Ovary (tissue), 9 donors: ENCODE measurements around the gene PPP2R5D. TPM values are rescaled to one million over a fixed set of nuclear protein-coding genes. Genes with fewer than 3 reads are reported as not detected.
A peak's percentile ranks its signal among the peaks of the same experiment; 100 is the strongest.

Experiments used
- DNase-seq, 5 donors: peaks; one replicate each; pipeline ENCODE4 v3.0.0-alpha.2; 2019 to 2020
- H3K27ac ChIP-seq, 2 donors: fragments of 200-600 bp; one replicate each; pipeline versions ENCODE4 v1.5.1 to v1.8.0; 2019 to 2022
- H3K27me3 ChIP-seq: fragments of 200-600 bp; one replicate; pipeline ENCODE4 v1.8.0; 2022
- H3K36me3 ChIP-seq: fragments of 200-600 bp; sonication (generic); one replicate; pipeline ENCODE4 v1.5.1; 2019
- H3K4me1 ChIP-seq: one replicate; pipeline ENCODE4 v1.8.1; 2013; ENCODE audit warnings: mild to moderate bottlenecking, moderate library complexity; ENCODE audit not compliant: insufficient read depth
- H3K4me3 ChIP-seq: fragments of 200-600 bp; sonication (generic); one replicate; pipeline ENCODE4 v1.5.1; 2017
- H3K9me3 ChIP-seq, 2 donors: fragments of 200-600 bp in 1 of 2; sonication (generic) in 1 of 2; one replicate each; pipeline versions ENCODE4 v1.5.1 to v1.8.1; 2013 to 2019; ENCODE audit warnings: mild to moderate bottlenecking in 1 of 2, moderate library complexity in 1 of 2
- EP300 ChIP-seq: sonication (generic); formaldehyde crosslinking; IDR thresholded peaks from one replicate; pipeline ENCODE4 v1.6.1; 2017; ENCODE audit warnings: antibody characterized with exemption
- POLR2A ChIP-seq: fragments of 450-650 bp; IDR thresholded peaks from one replicate; pipeline ENCODE4 v1.6.1; 2017; ENCODE audit warnings: antibody characterized with exemption, mild to moderate bottlenecking, moderate library complexity
- WGBS, 3 donors: extraction: QIAGEN DNeasy Blood & Tissue Kit in 1 of 3; methylation state at CpG; one replicate each; pipeline versions ENCODE4 v1.1.5 to v1.1.7; 2013 to 2017; 5-methylcytosine and 5-hydroxymethylcytosine counted together
- intact Hi-C, 4 donors: fragments of 100-400 bp; cut with DNase I; formaldehyde crosslinking; loops; one replicate each; pipeline versions ENCODE4 v1.11.0 to v1.15.1; 2022 to 2023
- polyA plus RNA-seq, 2 donors: library from polyadenylated mRNA; stranded (reverse); fragments of 200-250 nt in 1 of 2; fragments of 350-450 nt in 1 of 2; fragmentation: Illumina TruSeq in 1 of 2; extraction: RNeasy Lipid Tissue Mini Kit (QIAGEN cat#74804) in 1 of 2; gene quantifications; one replicate each; pipeline ENCODE4 v1.2.3, GENCODE V29; 2013 to 2014
- total RNA-seq, 7 donors: library from RNA; depleted of rRNA in 2 of 7; stranded (reverse); fragments of >200 nt in 2 of 7; fragmentation: NEBNext Ultra II Directional in 3 of 7; extraction: Animal tissue kit (Norgen Biotek cat#: 25700) in 3 of 7; gene quantifications; one replicate each; pipeline versions ENCODE4 v1.1.0 to v1.2.4, GENCODE V29; 2016 to 2023
- TF ChIP-seq, protein P1 (sequence below), 3 donors: fragments of 450-650 bp in 2 of 3; fragments of 200-600 bp in 1 of 3; IDR thresholded peaks; one replicate each; pipeline versions ENCODE4 v1.5.1 to v1.8.0; 2016 to 2022; ENCODE audit warnings: antibody characterized with exemption in 3 of 3, mild to moderate bottlenecking in 1 of 3
- donor health status: DM: no; HTN: no; CAD: no; lungs with moderate emphysema.
- donor health status: DM: no; HTN: no; CAD: no.
- donor health status: Bipolar disorder and iron deficiency.
- donor health status: DM: yes; HTN: yes; CAD: no.
- donor health status: DM: no; HTN: no; CAD: no.
- donor health status: DM: yes; HTN: yes; CAD: no.

Gene PPP2R5D
- total and polyA plus RNA-seq, 9 donors, result 20.4 to 78.1 (median 34.1) TPM

DNA sequence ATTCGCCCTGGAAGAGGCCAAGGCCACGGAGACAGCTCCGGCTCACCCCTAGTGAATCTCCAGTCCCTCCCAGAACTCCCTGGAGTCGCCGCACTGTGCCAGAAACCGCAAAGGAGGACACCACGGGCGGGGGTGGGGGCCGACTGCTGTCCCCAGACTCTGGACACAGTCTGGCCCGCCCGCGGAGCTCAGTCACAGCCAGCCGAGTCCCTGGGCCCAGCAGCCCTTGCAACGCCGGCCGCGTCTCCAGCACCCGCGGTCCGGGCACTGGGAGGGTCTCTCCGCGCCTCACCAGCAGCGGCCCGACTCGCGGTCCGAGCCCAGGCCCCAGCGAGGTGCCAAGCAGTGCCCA is 5.9 kb upstream of the PPP2R5D start:
- intact Hi-C loops, result no loop called here
- DNase-seq, result peak in 4 of 5 donors; percentile 31 to 56 (median 44)

DNA sequence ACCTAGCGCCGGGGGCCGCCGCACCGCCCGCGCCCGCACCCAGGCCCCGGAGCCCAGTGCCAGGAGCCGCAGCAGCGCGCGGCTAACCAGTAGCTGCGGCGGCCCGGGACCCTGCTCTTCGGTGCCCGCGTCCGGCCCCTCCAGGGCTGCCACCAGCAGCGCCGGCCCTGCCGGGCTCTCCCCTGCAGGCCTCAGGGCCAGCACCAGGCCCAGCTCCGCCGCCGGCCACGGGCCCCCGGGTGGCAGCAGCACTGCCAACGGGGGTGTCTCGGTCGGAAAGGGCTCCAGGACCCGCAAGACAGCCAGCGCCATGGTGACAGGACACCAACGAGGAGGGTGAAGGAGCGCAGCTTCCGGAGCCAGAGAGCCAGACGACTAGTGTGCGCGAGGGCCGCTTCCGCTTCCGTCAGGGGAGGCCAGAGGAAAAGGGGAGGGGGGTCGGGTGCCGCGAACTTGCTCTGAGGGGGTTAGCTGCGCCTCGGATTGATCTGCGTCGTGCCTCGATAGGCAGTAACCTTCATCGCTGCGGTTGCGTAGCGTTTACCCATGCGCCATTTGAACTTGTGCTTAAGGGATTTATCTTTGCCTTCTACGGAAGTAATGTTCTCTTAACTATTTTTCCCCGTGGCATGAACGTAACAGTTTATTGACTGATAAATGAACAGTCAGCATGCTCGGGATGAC is 5.4 kb upstream of the PPP2R5D start, which contains the start of gene PEX6:
TSS of gene PEX6 (minus strand) at position 343 of the 684 bp plus-strand sequence. CDS start at position 312, 31 bp downstream.
- DNase-seq, result peak; percentile 81 to 88 (median 85)
- H3K36me3 ChIP-seq, result no peaks in the 10 kb centered on the region
- peaks cover 16% of the 10 kb centered on the region for H3K4me1 ChIP-seq
- H3K27ac ChIP-seq, result peak within 1 kb of the TSS; percentile 56 to 78
- no peaks in the 10 kb centered on the region for H3K9me3 ChIP-seq
- intact Hi-C loops, result no loop called here
- peak within 1 kb of the TSS; percentile 88 for H3K4me3 ChIP-seq
- TF ChIP-seq, protein P1, sequence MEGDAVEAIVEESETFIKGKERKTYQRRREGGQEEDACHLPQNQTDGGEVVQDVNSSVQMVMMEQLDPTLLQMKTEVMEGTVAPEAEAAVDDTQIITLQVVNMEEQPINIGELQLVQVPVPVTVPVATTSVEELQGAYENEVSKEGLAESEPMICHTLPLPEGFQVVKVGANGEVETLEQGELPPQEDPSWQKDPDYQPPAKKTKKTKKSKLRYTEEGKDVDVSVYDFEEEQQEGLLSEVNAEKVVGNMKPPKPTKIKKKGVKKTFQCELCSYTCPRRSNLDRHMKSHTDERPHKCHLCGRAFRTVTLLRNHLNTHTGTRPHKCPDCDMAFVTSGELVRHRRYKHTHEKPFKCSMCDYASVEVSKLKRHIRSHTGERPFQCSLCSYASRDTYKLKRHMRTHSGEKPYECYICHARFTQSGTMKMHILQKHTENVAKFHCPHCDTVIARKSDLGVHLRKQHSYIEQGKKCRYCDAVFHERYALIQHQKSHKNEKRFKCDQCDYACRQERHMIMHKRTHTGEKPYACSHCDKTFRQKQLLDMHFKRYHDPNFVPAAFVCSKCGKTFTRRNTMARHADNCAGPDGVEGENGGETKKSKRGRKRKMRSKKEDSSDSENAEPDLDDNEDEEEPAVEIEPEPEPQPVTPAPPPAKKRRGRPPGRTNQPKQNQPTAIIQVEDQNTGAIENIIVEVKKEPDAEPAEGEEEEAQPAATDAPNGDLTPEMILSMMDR (IDR thresholded peaks at IDR 0.05), result no peak
- TF ChIP-seq POLR2A, result peak; percentile 60
- no peak for TF ChIP-seq EP300
- H3K27me3 ChIP-seq, result no peaks in the 10 kb centered on the region
- 0 to 1% (median 1%) methylated on average over 20 to 59 of the region's 59 CpGs for WGBS, 3 donors

More for the DNA sequence above, 5.9 kb upstream of the PPP2R5D start:
- H3K27ac ChIP-seq, result peak overlapping the region; percentile 56 to 78
- 0% methylated on average over 13 to 28 of the region's 28 CpGs for WGBS, 3 donors
- TF ChIP-seq, protein P1 (IDR thresholded peaks at IDR 0.05), result no peak
- TF ChIP-seq POLR2A (no peak), EP300 (no peak)
- H3K4me1 ChIP-seq, result peaks cover 12% of the 10 kb centered on the region
- no peaks in the 10 kb centered on the region for H3K9me3 ChIP-seq
- no peaks in the 10 kb centered on the region for H3K36me3 ChIP-seq
- no peaks in the 10 kb centered on the region for H3K27me3 ChIP-seq
- H3K4me3 ChIP-seq, result peak overlapping the region; percentile 88

DNA sequence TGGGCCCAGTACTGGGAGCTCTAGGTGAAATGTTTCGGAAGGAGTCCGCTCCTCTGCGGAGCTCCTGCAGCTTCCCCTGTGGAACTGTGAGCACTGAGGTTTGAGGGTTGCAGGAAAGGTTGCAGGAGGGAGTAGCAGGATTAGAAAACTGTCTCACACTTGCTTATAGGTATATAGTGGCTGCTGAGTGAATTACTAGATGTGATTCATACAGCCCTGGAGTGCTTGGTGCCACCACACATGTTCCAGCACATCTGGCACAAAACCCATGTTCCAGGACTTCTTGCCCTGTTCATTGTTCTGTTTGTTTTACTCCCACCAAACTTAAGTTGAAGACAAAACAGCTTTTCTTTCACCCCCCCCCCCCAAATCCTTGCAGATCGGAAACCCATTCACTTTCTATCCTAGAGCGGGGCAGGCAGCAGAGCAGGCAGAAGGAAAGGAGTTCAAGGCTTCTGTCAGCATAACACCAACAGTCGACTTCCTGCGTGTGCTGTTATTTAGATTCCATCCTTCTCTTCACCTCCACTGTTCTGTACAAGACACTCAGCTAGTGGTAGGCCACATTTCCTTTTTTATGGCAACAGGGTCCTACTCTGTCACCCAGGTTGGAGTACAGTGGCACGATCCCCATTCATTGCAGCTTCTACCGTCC is 4.7 kb upstream of the PPP2R5D start:
- no peak for TF ChIP-seq EP300
- TF ChIP-seq, protein P1 (IDR thresholded peaks at IDR 0.05), result no peak
- no peak for TF ChIP-seq POLR2A
- Histone ChIP-seq H3K9me3 (no peaks in the 10 kb centered on the region), H3K27ac (peak overlapping the region in 1 of 2 donors; percentile 56), H3K36me3 (no peaks in the 10 kb centered on the region), H3K4me1 (peaks cover 16% of the 10 kb centered on the region), H3K27me3 (no peaks in the 10 kb centered on the region), H3K4me3 (peak overlapping the region; percentile 88)
- WGBS, 3 donors, result 16 to 32% (median 18%) methylated on average over 9 of the region's 9 CpGs
- no peak for DNase-seq
- intact Hi-C loops, result no loop called here

DNA sequence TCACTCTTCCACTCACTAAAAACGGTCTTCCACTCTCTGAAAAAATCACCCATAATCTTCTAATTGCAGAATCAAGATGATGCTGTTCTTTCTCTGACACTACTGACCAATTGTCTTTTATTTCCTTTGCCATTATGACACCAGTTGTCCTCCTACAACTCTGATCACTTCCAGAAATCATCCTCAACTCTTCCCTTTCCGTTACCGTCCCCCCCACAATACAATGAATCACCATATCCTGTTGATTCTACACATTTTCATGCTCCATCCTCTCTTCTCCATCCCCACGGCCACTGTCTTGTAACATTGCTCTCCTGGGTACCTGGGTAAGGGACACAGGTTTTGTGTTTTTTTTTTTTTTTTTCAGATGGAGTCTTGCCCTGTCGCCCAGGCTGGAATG is 2.5 kb upstream of the PPP2R5D start:
- Histone ChIP-seq H3K27ac (no peak overlapping the region), H3K36me3 (no peaks in the 10 kb centered on the region), H3K27me3 (no peaks in the 10 kb centered on the region), H3K4me3 (no peak overlapping the region), H3K4me1 (peaks cover 21% of the 10 kb centered on the region), H3K9me3 (no peaks in the 10 kb centered on the region)
- 86 to 89% (median 86%) methylated on average over 5 of the region's 5 CpGs for WGBS, 3 donors
- no peak for DNase-seq
- intact Hi-C loops, result no loop called here
- TF ChIP-seq, protein P1 (IDR thresholded peaks at IDR 0.05), result no peak
- no peak for TF ChIP-seq EP300
- no peak for TF ChIP-seq POLR2A
